Stimulated activated CD8-positive, alpha-beta memory T cell treated with anti-CD3 and anti-CD28 coated beads, Interleukin-2, amount 100 ng/mL, for 1 hour (primary cell): ENCODE measurements around the gene HIPK4.
"Not testable (repeated sequence)": the region's sequence is repeated elsewhere in the genome, so short reads cannot be mapped to it uniquely, and the experiment has no call there.

ENCODE experiments used
- DNase-seq, 2 donors: peaks; one replicate each; pipeline ENCODE4 v3.0.0-alpha.2; 2020; ENCODE audit warnings: low read depth in 2 of 2

Gene HIPK4

DNA sequence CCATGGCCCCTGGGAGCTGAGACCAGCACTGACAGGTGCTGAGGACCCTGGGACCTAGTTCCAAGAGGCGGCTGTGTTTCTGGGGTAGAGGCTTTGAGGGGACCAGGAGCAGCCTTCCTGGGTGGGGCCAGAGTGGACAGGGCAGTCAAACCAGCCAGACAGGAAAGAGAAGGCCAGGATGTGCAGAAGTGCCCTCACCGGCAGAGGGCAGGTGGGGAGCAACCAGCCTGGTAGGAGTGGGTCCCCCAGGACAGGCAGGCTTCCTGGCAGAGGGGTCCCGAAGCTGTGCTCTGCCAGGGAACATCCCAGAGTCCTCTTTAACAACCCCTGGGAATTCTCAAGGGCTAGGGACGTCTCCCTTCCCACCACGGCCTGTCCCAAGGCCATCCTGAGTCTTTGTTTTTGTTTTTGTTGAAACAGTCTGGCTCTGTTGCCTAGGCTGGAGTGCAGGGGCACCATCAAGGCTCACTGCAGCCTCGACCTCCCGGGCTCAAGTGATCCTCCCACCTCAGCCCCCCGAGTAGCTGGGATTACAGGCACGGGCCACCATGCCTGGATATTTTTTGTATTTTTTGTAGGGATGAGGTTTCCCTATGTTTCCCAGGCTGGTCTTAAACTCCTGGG lies 3.0 kb upstream of the HIPK4 start:
- no peak for DNase-seq

- DNase-seq: no peak
Observed at GRCh38 chr19:40392123-40392522, 2.1 kb upstream of the HIPK4 start.

DNA sequence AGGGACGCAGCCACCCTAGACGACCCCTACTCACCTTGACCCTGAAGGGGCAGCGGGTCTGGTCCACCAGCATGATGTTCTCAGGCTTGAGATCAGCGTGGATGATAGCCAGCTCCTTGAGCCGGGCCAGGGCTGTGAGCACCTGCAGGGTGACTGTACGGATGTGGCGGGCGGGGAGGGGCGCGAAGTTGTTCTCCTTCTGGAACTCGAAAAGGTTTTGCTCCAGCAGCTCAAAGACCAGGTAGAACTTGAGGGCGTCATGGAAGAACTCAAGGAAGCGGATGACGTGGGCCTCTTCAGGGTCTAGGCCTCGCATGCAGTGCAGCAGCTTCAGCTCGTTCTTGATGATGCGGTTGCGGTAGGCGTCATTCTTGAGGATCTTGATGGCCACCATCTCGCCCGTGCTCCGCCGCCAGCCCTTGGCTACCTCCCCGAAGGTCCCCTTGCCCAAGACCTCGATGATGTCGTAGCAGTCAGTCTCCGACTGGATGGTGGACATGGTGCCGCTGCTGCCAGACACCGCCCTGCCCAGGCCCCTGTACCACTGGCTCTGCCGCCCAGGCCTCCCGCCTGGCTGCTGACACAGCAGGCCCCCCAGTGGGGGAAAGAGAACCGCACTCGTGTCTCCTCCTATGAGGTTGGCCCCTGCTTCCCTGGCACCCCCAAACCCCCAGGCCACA lies 437 bp downstream of the HIPK4 start:
- DNase-seq: no peak

- DNase-seq: no peak
Observed at GRCh38 chr19:40388481-40388880, 1.5 kb downstream of the HIPK4 start.

DNA sequence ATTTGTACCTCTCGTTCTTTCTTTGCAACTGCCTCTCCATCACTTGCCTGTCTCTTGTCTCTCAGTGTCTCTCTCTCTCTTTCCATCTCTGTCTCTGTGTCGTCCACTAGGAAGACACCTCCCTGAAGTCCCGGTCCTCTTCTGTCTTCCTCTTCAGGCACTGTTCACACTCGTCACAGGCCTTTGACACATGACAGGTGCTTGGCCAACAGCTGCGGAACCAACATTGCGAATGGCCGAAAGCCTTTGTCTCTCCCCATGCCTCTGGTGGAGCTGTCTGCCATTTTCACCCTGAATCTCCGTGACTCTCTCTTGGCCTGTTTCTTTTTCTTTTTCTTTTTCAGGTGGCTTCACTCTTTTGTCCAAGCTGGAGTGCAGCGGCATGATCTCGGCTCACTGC lies 2.8 kb downstream of the HIPK4 start:
- no peak for DNase-seq

- DNase-seq: no peak
Observed at GRCh38 chr19:40383668-40384248, 6.2 kb downstream of the HIPK4 start.

GRCh38 chr19:40381321-40381720 lies 8.7 kb downstream of the HIPK4 start:
- no peak for DNase-seq

- DNase-seq: no peak
Observed at GRCh38 chr19:40380199-40381037, 9.6 kb downstream of the HIPK4 start.

- DNase-seq: no peak
Observed at GRCh38 chr19:40379446-40380198, 10.4 kb downstream of the HIPK4 start.

DNA sequence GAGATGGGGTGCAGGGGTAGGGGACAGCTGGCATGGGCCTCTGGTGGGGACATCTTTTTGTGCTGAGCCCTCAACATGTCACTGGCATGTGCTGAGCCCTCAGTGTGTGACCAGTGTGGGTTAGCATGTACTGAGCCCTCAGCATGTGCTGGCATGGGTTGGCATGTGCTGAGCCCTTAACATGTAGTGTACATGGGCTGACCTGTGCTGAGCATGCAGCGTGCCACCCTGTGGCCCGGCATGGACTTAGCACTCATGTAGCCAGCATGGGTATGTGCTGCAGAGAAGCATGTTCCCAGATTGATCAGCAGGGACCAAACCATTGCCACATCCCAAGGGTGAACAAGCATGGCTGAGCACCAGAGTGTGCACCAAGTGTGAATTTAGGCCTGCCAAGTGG lies 11.5 kb downstream of the HIPK4 start:
- DNase-seq: no peak

DNA sequence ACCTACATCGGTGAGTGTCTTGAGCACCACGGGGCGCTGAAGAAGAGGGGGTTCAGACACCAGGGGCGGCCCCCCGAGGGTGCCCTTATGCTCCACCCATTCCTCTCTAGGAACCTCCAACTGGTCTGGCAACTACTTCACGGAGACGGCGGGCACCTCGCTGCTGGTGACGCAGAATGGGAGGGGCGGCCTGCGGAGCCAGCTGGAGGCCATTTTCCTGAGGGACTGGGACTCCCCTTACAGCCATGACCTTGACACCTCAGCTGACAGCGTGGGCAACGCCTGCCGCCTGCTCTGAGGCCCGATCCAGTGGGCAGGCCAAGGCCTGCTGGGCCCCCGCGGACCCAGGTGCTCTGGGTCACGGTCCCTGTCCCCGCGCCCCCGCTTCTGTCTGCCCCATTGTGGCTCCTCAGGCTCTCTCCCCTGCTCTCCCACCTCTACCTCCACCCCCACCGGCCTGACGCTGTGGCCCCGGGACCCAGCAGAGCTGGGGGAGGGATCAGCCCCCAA lies 12.1 kb downstream of the HIPK4 start:
- DNase-seq: no peak

DNA sequence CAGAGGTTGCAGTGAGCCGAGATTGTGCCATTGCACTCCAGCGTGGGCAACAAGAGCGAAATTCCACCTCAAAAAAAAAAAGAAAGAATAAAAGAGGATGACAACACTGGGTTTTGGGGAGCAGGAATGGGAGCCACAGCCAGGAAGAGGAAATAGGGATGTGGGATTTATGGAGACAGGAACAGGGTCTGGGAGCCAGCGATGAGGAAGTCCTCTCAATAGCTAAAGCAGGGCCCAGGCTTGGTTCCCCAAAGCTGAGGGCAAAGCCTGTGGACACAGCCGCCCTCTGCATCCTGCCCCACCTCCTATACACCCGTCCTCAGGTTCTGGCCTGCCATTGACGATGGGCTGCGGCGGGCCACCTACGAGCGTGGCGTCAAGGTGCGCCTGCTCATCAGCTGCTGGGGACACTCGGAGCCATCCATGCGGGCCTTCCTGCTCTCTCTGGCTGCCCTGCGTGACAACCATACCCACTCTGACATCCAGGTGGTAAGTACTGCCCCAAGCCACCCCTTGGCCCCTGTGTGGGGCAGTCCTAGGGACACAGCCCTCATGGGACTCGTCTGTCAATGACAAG lies 13.6 kb downstream of the HIPK4 start:
- DNase-seq: no peak

GRCh38 chr19:40374084-40374483 lies 15.9 kb downstream of the HIPK4 start:
- DNase-seq: no peak

GRCh38 chr19:40371802-40372122 lies 18.2 kb downstream of the HIPK4 start:
- DNase-seq: no peak

DNA sequence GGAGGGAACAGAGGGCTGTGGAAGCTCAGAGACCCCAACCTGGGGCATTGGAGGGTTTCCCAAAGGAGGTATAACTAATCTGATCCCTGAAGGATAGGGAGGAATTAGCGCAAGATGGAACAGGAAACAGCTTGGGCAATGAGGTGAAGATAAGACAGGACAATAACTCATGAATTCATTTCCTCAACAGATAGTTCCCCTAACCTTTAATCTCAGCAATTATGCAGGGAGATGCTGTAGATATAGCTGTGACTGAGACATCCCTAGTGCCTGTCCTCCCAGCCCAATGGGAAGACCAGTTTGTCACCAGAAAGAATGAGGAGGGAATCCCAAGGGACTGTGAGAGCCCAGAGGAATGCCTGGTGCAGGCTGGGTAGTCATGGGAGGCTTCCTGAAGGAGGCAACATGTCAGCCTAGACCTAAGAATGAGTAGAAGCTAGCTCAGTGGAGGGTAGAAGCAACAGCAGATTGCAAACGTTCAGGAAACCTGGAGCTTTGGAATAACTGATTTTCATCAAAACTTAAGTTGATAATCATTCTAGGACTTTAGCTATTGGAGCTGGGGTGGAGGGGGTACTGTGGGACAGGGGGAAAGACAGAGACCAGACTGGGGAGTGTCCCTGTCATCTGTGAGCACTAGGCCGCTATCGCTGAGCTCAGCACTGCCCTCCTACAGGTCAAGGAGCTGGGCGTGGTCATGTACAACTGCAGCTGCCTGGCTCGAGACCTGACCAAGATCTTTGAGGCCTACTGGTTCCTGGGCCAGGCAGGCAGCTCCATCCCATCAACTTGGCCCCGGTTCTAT lies 18.8 kb downstream of the HIPK4 start:
- no peak for DNase-seq

GRCh38 chr19:40370253-40370652 lies 19.7 kb downstream of the HIPK4 start:
- not testable (repeated sequence) for DNase-seq

- no peak for DNase-seq
Observed at GRCh38 chr19:40369797-40370196, 20.2 kb downstream of the HIPK4 start.

DNA sequence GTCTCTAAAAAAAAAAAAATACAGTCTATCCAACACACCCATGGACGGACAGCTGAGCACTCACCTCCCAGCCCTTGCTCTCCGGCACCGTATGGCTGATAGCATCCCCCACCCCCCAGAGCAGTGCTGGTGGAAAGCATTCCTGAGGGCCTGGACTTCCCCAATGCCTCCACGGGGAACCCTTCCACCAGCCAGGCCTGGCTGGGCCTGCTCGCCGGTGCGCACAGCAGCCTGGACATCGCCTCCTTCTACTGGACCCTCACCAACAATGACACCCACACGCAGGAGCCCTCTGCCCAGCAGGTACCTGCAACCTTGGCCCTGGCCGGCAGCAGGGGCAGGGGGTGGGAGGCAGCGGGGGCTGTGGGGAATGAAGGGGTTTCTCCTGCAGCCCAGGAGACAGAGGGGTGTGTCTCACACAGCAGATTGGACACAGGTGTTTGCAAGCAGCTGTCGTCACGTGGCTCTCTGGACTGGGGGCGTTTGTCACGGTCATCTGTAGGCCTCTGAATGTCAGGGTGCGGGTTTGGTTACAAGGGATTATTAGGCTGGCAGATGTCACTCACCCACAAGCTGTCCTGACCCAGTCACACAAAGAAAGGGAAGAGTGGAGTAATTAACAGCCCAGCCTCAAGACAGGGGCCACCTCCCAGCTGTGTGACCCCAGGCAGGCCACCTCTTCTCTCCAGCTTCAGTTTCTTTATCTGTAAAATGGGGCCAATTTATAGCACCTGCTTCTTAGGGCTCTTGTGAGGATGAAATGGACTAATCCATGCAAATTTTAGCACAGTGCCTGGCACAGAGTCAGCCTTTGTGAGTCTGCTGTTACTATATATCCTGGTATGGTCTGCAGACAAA lies 22.2 kb downstream of the HIPK4 start:
- DNase-seq: no peak
